Activated CD8-positive, alpha-beta T cell treated with anti-CD3 and anti-CD28 coated beads for 36 hours (primary cell): ENCODE data around the gene FBP1. TPM values are rescaled to one million over a fixed set of nuclear protein-coding genes. Genes with fewer than 3 reads are reported as not detected.

Source experiments
- ATAC-seq: fragments of 200-7000 bp; cut with Tn5 transposase; one replicate; pipeline ENCODE4 v1.10.0; 2021; ENCODE audit warnings: mild to moderate bottlenecking, moderate library complexity
- CTCF ChIA-PET: fragments of 350-600 bp; sonication (Branson Sonifier 250); formaldehyde crosslinking; loops from one replicate; lab custom pipeline; 2021; ENCODE audit warnings: antibody characterized with exemption; lab: Charles Lee
- POLR2A ChIA-PET: fragments of 350-600 bp; sonication (Branson Sonifier 250); formaldehyde crosslinking; loops from one replicate; lab custom pipeline; 2021; ENCODE audit warnings: antibody characterized with exemption; lab: Charles Lee
- DNase-seq: peaks from one replicate; pipeline ENCODE4 v3.0.0-alpha.2; 2020
- H3K27ac Mint-ChIP-seq: one replicate; pipeline ENCODE4 v1.8.0; 2021; ENCODE audit warnings: mild to moderate bottlenecking, mixed read lengths
- H3K27me3 Mint-ChIP-seq: one replicate; pipeline ENCODE4 v1.8.0; 2021; ENCODE audit warnings: mixed read lengths
- H3K36me3 Mint-ChIP-seq: one replicate; pipeline ENCODE4 v1.8.0; 2021; ENCODE audit warnings: low read depth, mixed read lengths
- H3K4me1 Mint-ChIP-seq: one replicate; pipeline ENCODE4 v1.8.0; 2021; ENCODE audit warnings: low read depth, mixed read lengths
- H3K4me3 Mint-ChIP-seq: one replicate; pipeline ENCODE4 v1.8.0; 2021; ENCODE audit warnings: mild to moderate bottlenecking, moderate library complexity, mixed read lengths
- H3K9me3 Mint-ChIP-seq: one replicate; pipeline ENCODE4 v1.8.0; 2021; ENCODE audit warnings: mixed read lengths
- intact Hi-C: fragments of 100-400 bp; cut with micrococcal nuclease; formaldehyde crosslinking; loops from one replicate; pipeline ENCODE4 v1.10.0; 2022
- total RNA-seq, 2 experiments: library from RNA; stranded (reverse); gene quantifications; one replicate each; pipeline ENCODE4 v1.2.3, GENCODE V29; 2021
- TF ChIP-seq, protein P1 (sequence below): fragments of 200-600 bp; IDR thresholded peaks from one replicate; pipeline ENCODE4 v1.8.0; 2022; ENCODE audit warnings: antibody characterized with exemption, mild to moderate bottlenecking

Gene FBP1
- total RNA-seq, 2 experiments from 2014 or later, result 1.2 to 1.4 TPM

- no peaks in the 10 kb centered on the region for H3K9me3 Mint-ChIP-seq
- ChIA-PET POLR2A (no interaction called here), CTCF (interaction anchor here (0.8 to 7.3 kb wide), 5 partner anchors 10 to 501 kb away, joined by 3 to 52 read pairs (median 3); no protein-coding TSS in a partner anchor)
- no peaks in the 10 kb centered on the region for H3K36me3 Mint-ChIP-seq
- intact Hi-C loops, result no loop called here
- ATAC-seq, result no peak
- TF ChIP-seq, protein P1, sequence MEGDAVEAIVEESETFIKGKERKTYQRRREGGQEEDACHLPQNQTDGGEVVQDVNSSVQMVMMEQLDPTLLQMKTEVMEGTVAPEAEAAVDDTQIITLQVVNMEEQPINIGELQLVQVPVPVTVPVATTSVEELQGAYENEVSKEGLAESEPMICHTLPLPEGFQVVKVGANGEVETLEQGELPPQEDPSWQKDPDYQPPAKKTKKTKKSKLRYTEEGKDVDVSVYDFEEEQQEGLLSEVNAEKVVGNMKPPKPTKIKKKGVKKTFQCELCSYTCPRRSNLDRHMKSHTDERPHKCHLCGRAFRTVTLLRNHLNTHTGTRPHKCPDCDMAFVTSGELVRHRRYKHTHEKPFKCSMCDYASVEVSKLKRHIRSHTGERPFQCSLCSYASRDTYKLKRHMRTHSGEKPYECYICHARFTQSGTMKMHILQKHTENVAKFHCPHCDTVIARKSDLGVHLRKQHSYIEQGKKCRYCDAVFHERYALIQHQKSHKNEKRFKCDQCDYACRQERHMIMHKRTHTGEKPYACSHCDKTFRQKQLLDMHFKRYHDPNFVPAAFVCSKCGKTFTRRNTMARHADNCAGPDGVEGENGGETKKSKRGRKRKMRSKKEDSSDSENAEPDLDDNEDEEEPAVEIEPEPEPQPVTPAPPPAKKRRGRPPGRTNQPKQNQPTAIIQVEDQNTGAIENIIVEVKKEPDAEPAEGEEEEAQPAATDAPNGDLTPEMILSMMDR, result no peak
- no peak for DNase-seq
- no peak overlapping the region for H3K27ac Mint-ChIP-seq
- H3K4me3 Mint-ChIP-seq, result no peak overlapping the region
- H3K4me1 Mint-ChIP-seq, result peaks cover 5% of the 10 kb centered on the region
- H3K27me3 Mint-ChIP-seq, result peaks cover 2% of the 10 kb centered on the region
Observed at GRCh38 chr9:94666364-94667099, 27.2 kb upstream of the FBP1 start.

GRCh38 chr9:94665613-94666012, 26.3 kb upstream of the FBP1 start:
- ChIA-PET POLR2A (no interaction called here), CTCF (interaction anchor here (0.9 to 7.3 kb wide), 2 partner anchors 464 to 502 kb away, joined by 3 to 52 read pairs; no protein-coding TSS in a partner anchor)
- TF ChIP-seq, protein P1, result no peak
- H3K4me3 Mint-ChIP-seq, result no peak overlapping the region
- peaks cover 2% of the 10 kb centered on the region for H3K27me3 Mint-ChIP-seq
- intact Hi-C loops, result no loop called here
- ATAC-seq, result no peak
- DNase-seq, result no peak
- no peaks in the 10 kb centered on the region for H3K9me3 Mint-ChIP-seq
- peaks cover 5% of the 10 kb centered on the region for H3K4me1 Mint-ChIP-seq
- H3K36me3 Mint-ChIP-seq, result no peaks in the 10 kb centered on the region
- H3K27ac Mint-ChIP-seq, result no peak overlapping the region

GRCh38 chr9:94664801-94665200, 25.5 kb upstream of the FBP1 start:
- no peaks in the 10 kb centered on the region for H3K9me3 Mint-ChIP-seq
- H3K27ac Mint-ChIP-seq, result no peak overlapping the region
- ATAC-seq (no peak), DNase-seq (no peak)
- peaks cover 3% of the 10 kb centered on the region for H3K4me1 Mint-ChIP-seq
- CTCF ChIA-PET, result no interaction called here
- no peaks in the 10 kb centered on the region for H3K36me3 Mint-ChIP-seq
- no peak overlapping the region for H3K4me3 Mint-ChIP-seq
- TF ChIP-seq, protein P1, result no peak
- intact Hi-C loops, result no loop called here
- POLR2A ChIA-PET, result no interaction called here
- H3K27me3 Mint-ChIP-seq, result peaks cover 2% of the 10 kb centered on the region

- Mint-ChIP-seq H3K9me3 (no peaks in the 10 kb centered on the region), H3K27me3 (peaks cover 2% of the 10 kb centered on the region), H3K4me3 (no peak overlapping the region), H3K4me1 (no peaks in the 10 kb centered on the region), H3K27ac (no peak overlapping the region), H3K36me3 (no peaks in the 10 kb centered on the region)
- CTCF ChIA-PET, result no interaction called here
- intact Hi-C loops, result no loop called here
- DNase-seq (no peak), ATAC-seq (no peak)
- TF ChIP-seq, protein P1, result no peak
- POLR2A ChIA-PET, result no interaction called here
Observed at GRCh38 chr9:94663640-94664039, 24.3 kb upstream of the FBP1 start.

DNA sequence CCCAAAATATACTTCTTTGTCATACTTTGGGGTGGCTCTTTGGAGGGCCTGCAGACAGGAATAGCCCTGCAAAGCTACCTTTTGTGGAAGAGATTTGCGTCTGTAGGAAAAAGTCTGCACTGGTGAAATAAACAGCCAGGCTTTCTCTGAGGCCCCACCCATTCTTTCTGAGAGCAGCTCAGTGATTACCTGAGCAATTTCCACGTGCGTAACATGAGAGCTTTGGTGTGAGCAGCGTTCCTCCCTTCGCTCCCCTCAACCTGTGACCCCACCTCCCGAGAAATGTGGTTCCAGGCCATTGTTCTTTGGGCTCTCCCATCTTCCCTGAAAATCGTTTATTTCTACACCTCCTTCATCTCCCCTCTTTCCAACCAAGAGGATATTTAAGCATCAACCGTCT, 23.8 kb upstream of the FBP1 start:
- TF ChIP-seq, protein P1, result no peak
- no peaks in the 10 kb centered on the region for H3K4me1 Mint-ChIP-seq
- intact Hi-C loops, result no loop called here
- ChIA-PET POLR2A (no interaction called here), CTCF (interaction anchor here (1.2 kb wide), 1 partner anchor 18 kb away, joined by 5 read pairs; no protein-coding TSS in a partner anchor)
- no peaks in the 10 kb centered on the region for H3K9me3 Mint-ChIP-seq
- H3K27me3 Mint-ChIP-seq, result peaks cover 2% of the 10 kb centered on the region
- H3K36me3 Mint-ChIP-seq, result no peaks in the 10 kb centered on the region
- ATAC-seq (no peak), DNase-seq (no peak)
- H3K27ac Mint-ChIP-seq, result no peak overlapping the region
- no peak overlapping the region for H3K4me3 Mint-ChIP-seq
